ENCODE measurements around the gene CCDC167. TPM values are rescaled to one million over a fixed set of nuclear protein-coding genes. Genes with fewer than 3 reads are reported as not detected.
A peak's percentile ranks its signal among the peaks of the same experiment; 100 is the strongest.

The CCDC167 gene
- total and polyA plus RNA-seq, 10 of the 15 experiments (the other 5 are each of a cell fraction or from before 2014, with no cell fraction given): 74.9 to 380 (median 137) TPM

GRCh38 chr6:37493661-37493995, 6.1 kb downstream of the CCDC167 start:
- in situ Hi-C loops (cut with MboI): loop anchor here (10.0 kb wide), 1 partner anchor 61 kb away; no protein-coding TSS in a partner anchor
- peaks cover 67% of the 10 kb centered on the region for H3K4me1 ChIP-seq (ENCODE audit: control insufficient read depth, insufficient read depth, low read length)

More at GRCh38 chr6:37493661-37493995, 6.1 kb downstream of the CCDC167 start:
- Histone ChIP-seq H2AFZ (ENCODE audit: control insufficient read depth, low read depth, low read length) (no peak overlapping the region), H3K79me2 (ENCODE audit: control insufficient read depth, insufficient read depth, low read length) (peaks cover 53% of the 10 kb centered on the region), H3K9me3 (replicated peaks; ENCODE audit: control insufficient read depth, insufficient read depth, low read length) (no peaks in the 10 kb centered on the region; the same call in 2 of the 3 replicates), H3K4me3 (no peak overlapping the region), H3K4me2 (ENCODE audit: control insufficient read depth, insufficient read depth) (no peak overlapping the region), H3K27me3 (replicated peaks in 1 of 2; ENCODE audit: control insufficient read depth in 2 of 2, insufficient read depth in 2 of 2, low read length in 1 of 2) (no peaks in the 10 kb centered on the region), H3K36me3 (ENCODE audit: control insufficient read depth in 2 of 2, insufficient read depth in 2 of 2, low read length in 1 of 2) (peaks cover 0 to 4% of the 10 kb centered on the region in 2 experiments; a peak in 1 of 4 replicates), H3K27ac (ENCODE audit: control insufficient read depth, insufficient read depth) (peak overlapping the region; percentile 19), H3K9ac (ENCODE audit: control insufficient read depth, insufficient read depth, low read length) (no peak overlapping the region), H4K20me1 (ENCODE audit: control insufficient read depth, insufficient read depth) (no peaks in the 10 kb centered on the region)
- SMC1A ChIA-PET (ENCODE audit: uncharacterized antibody, unreplicated experiment): interaction anchor here (2.1 kb wide), 1 partner anchor 71 kb away, joined by 15 read pairs; no protein-coding TSS in a partner anchor
- intact Hi-C loops (cut with micrococcal nuclease; ENCODE audit: unreplicated experiment): no loop called here
- CTCF ChIA-PET: interaction anchor here (3.5 to 7.8 kb wide), 2 partner anchors 24 to 72 kb away, joined by 22 to 97 read pairs; no protein-coding TSS in a partner anchor
- no peak for FAIRE-seq
- no TSS peak for BruUV-seq (replicated peaks)
- RAD21 ChIA-PET (ENCODE audit: unreplicated experiment): interaction anchor here (2.2 to 3.7 kb wide), 3 partner anchors 45 to 72 kb away, joined by 12 to 30 read pairs (median 23); no protein-coding TSS in a partner anchor
- POLR2A ChIA-PET: interaction anchor here (0.7 to 6.3 kb wide), 3 partner anchors 63 to 115 kb away, joined by 4 to 53 read pairs (median 40); no protein-coding TSS in a partner anchor
- no peak for ATAC-seq
- TF ChIP-seq RAD51 (IDR thresholded peaks at IDR 0.05) (no peak), RELA (IDR thresholded peaks at IDR 0.05; ENCODE audit: borderline replicate concordance, partially characterized antibody) (no peak), MXI1 (IDR thresholded peaks at IDR 0.05; ENCODE audit: low read depth, low read length) (no peak), ASH2L (IDR thresholded peaks at IDR 0.05; ENCODE audit: borderline replicate concordance, low read depth) (no peak), SMARCA5 (IDR thresholded peaks at IDR 0.05) (no peak), ETV6 (conservative IDR thresholded peaks at IDR 0.05 in 1 of 2, IDR thresholded peaks at IDR 0.05 in 1 of 2; ENCODE audit: borderline replicate concordance in 1 of 2, low read depth in 1 of 2) (no peak), NFYA (IDR thresholded peaks at IDR 0.05; ENCODE audit: borderline replicate concordance, low read depth, low read length) (no peak), BCL11A (IDR thresholded peaks at IDR 0.05; ENCODE audit: low read depth, low read length) (no peak), TBL1XR1 (IDR thresholded peaks at IDR 0.05; ENCODE audit: low read depth, low read length) (no peak)
- TF ChIP-seq, protein P1, sequence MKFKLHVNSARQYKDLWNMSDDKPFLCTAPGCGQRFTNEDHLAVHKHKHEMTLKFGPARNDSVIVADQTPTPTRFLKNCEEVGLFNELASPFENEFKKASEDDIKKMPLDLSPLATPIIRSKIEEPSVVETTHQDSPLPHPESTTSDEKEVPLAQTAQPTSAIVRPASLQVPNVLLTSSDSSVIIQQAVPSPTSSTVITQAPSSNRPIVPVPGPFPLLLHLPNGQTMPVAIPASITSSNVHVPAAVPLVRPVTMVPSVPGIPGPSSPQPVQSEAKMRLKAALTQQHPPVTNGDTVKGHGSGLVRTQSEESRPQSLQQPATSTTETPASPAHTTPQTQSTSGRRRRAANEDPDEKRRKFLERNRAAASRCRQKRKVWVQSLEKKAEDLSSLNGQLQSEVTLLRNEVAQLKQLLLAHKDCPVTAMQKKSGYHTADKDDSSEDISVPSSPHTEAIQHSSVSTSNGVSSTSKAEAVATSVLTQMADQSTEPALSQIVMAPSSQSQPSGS (IDR thresholded peaks at IDR 0.05; ENCODE audit: low read length): no peak
- no peak for DNase-seq (ENCODE audit: low read depth, low spot score)
- WGBS (ENCODE audit: insufficient coverage, insufficient replicate concordance, low lambda C conversion rate, missing lambda C conversion rate): 93% methylated on average over 9 of the region's 9 CpGs
